Suprapubic skin (tissue), 3 donors: Measurements from ENCODE around the gene KLC4.

Source experiments
- CTCF ChIP-seq, 2 donors: fragments of 200-600 bp in 1 of 2; fragments of 450-650 bp in 1 of 2; sonication (generic) in 1 of 2; IDR thresholded peaks; one replicate each; pipeline ENCODE4 v1.5.1; 2016 to 2019; ENCODE audit warnings: antibody characterized with exemption in 2 of 2, mild to moderate bottlenecking in 1 of 2, moderate library complexity in 1 of 2
- EP300 ChIP-seq: sonication (generic); formaldehyde crosslinking; IDR thresholded peaks from one replicate; pipeline ENCODE4 v1.6.1; 2017; ENCODE audit warnings: antibody characterized with exemption
- POLR2A ChIP-seq, 2 donors: fragments of 450-650 bp; IDR thresholded peaks; one replicate each; pipeline ENCODE4 v1.6.1; 2017; ENCODE audit warnings: antibody characterized with exemption in 2 of 2, mild to moderate bottlenecking in 2 of 2, moderate library complexity in 2 of 2

- TF ChIP-seq POLR2A (IDR thresholded peaks at IDR 0.05), result no peak
- no peak for TF ChIP-seq CTCF (IDR thresholded peaks at IDR 0.05)
- TF ChIP-seq EP300, result no peak
These were observed 37.7 kb downstream of the KLC4 start for GRCh38 chr6:43097098-43097489.
